RWPE2 (cell line): Measurements from ENCODE around the gene DHFR.

ENCODE experiments used
- ATAC-seq: fragments of 200-7000 bp; cut with Tn5 transposase; 3 replicates; pipeline ENCODE4 v1.9.1; 2021; ENCODE audit warnings: low read depth
- DNase-seq: peaks from one replicate; pipeline ENCODE4 v3.0.0-alpha.2; 2020; ENCODE audit warnings: low spot score
- H3K27ac ChIP-seq: fragments of 450-650 bp; 2 replicates; pipeline ENCODE4 v1.5.1; 2017; ENCODE audit warnings: mild to moderate bottlenecking; ENCODE audit not compliant: poor library complexity, severe bottlenecking
- H3K27me3 ChIP-seq: fragments of 250-450 bp; sonication (Bioruptor Pico); 2 replicates; pipeline ENCODE4 v1.5.1; 2021; ENCODE audit warnings: mild to moderate bottlenecking, moderate library complexity; ENCODE audit not compliant: insufficient read depth, poor library complexity, severe bottlenecking
- H3K36me3 ChIP-seq: fragments of 250-450 bp; sonication (Bioruptor Pico); 2 replicates; pipeline ENCODE4 v1.5.1; 2020; ENCODE audit warnings: low read depth, mild to moderate bottlenecking, moderate library complexity
- H3K4me1 ChIP-seq: fragments of 250-450 bp; sonication (Bioruptor Pico); 2 replicates; pipeline ENCODE4 v1.5.1; 2021; ENCODE audit warnings: mild to moderate bottlenecking, moderate library complexity; ENCODE audit not compliant: insufficient read depth, poor library complexity, severe bottlenecking
- H3K4me3 ChIP-seq: fragments of 250-450 bp; sonication (Bioruptor Pico); 2 replicates; pipeline ENCODE4 v1.5.1; 2021; ENCODE audit warnings: mild to moderate bottlenecking, moderate library complexity; ENCODE audit not compliant: severe bottlenecking
- H3K9me3 ChIP-seq: fragments of 250-450 bp; sonication (Bioruptor Pico); 2 replicates; pipeline ENCODE4 v1.5.1; 2021; ENCODE audit warnings: mild to moderate bottlenecking, moderate library complexity; ENCODE audit not compliant: severe bottlenecking
- TF ChIP-seq, protein P1 (sequence below): fragments of 450-650 bp; IDR thresholded peaks from one replicate; pipeline ENCODE4 v1.5.1; 2017; ENCODE audit warnings: mild to moderate bottlenecking, moderate library complexity; ENCODE audit not compliant: poor library complexity, severe bottlenecking

The DHFR gene

DNA sequence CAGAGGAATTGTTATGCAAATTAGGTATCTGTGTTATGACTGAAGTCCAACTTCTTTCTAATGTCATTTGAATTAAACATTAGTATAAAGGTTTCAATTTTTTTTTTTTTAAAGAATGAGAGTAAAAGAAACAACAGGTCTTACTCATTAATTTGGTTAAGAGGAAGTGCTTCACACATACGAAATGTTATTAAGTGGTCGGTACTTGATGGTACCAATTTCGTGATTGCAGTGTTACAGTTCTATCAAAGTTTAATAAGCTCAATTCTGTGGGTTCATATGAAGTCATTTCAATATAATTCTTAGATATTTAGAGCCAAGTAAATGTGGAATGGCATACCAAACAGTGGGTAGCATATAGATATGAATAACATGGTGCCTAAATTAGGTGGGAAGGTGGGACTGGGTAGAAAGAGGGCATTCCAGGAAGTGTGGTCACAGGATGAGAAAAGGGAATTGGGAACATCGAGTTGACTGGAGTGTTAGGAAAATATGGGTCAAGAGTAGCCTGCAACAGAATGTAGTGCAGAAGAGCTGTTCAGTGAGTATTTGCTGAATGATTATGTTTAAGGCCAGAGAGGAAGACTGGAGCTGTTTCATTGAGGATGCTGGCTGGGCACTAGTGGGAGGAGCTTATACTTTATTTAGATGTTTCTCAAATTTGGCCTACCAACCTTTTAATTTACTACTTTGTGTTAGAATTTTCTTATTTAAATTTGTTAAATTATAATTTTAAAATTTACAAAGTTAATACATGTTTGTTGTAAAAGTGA, 34.1 kb upstream of the DHFR start:
- Histone ChIP-seq H3K4me3 (no peak overlapping the region), H3K4me1 (no peaks in the 10 kb centered on the region), H3K36me3 (peaks cover 23% of the 10 kb centered on the region), H3K27me3 (no peaks in the 10 kb centered on the region), H3K9me3 (no peaks in the 10 kb centered on the region), H3K27ac (no peak overlapping the region)
- ATAC-seq = no peak
- no peak for DNase-seq
- TF ChIP-seq, protein P1, sequence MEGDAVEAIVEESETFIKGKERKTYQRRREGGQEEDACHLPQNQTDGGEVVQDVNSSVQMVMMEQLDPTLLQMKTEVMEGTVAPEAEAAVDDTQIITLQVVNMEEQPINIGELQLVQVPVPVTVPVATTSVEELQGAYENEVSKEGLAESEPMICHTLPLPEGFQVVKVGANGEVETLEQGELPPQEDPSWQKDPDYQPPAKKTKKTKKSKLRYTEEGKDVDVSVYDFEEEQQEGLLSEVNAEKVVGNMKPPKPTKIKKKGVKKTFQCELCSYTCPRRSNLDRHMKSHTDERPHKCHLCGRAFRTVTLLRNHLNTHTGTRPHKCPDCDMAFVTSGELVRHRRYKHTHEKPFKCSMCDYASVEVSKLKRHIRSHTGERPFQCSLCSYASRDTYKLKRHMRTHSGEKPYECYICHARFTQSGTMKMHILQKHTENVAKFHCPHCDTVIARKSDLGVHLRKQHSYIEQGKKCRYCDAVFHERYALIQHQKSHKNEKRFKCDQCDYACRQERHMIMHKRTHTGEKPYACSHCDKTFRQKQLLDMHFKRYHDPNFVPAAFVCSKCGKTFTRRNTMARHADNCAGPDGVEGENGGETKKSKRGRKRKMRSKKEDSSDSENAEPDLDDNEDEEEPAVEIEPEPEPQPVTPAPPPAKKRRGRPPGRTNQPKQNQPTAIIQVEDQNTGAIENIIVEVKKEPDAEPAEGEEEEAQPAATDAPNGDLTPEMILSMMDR = no peak

DNA sequence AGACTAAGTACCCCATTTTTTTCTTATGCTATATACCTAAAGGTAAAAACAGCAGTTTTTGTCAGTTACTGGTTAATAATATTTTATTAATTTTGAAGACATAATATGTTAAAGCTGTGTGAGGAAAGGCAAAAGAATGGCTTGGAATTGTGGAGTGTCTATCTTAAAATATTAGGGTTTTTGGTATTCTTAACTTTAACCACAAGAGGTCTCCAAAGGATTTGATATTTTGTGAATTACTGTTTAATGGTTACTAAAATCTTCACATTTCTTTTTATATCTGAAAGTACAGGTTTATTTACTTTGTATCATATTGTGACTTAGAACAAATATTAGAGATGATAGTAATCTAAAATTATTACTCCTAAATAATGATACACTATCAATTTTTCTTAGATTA, 32.0 kb upstream of the DHFR start:
- H3K9me3 ChIP-seq = no peaks in the 10 kb centered on the region
- H3K27me3 ChIP-seq = no peaks in the 10 kb centered on the region
- H3K4me1 ChIP-seq = no peaks in the 10 kb centered on the region
- H3K27ac ChIP-seq = no peak overlapping the region
- ATAC-seq (no peak), DNase-seq (no peak)
- TF ChIP-seq, protein P1 = peak; percentile 81
- peaks cover 42% of the 10 kb centered on the region for H3K36me3 ChIP-seq
- H3K4me3 ChIP-seq = no peak overlapping the region

DNA sequence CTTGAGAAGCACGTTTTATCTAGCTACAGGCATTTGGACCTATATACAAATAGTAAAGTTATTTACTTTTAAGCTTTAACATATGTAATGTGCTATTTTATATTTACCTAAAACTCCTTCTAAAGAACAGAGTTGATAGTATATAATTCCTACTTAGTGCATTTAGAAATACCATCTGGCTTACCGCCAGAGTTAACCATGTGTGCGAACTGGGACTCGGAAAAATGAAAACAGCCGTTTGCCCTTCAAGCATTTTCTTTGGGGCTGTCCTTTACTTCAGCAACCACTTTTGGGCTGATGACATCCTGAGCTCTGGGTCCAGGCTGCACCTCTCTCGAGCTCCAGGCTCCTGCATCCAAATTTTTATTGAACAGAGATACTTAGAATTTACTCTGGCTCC, 21.9 kb upstream of the DHFR start:
- no peaks in the 10 kb centered on the region for H3K27me3 ChIP-seq
- H3K4me3 ChIP-seq = no peak overlapping the region
- no peak overlapping the region for H3K27ac ChIP-seq
- DNase-seq = no peak
- TF ChIP-seq, protein P1 = no peak
- H3K36me3 ChIP-seq = peaks cover 73% of the 10 kb centered on the region
- no peak for ATAC-seq
- no peaks in the 10 kb centered on the region for H3K9me3 ChIP-seq
- H3K4me1 ChIP-seq = no peaks in the 10 kb centered on the region

DNA sequence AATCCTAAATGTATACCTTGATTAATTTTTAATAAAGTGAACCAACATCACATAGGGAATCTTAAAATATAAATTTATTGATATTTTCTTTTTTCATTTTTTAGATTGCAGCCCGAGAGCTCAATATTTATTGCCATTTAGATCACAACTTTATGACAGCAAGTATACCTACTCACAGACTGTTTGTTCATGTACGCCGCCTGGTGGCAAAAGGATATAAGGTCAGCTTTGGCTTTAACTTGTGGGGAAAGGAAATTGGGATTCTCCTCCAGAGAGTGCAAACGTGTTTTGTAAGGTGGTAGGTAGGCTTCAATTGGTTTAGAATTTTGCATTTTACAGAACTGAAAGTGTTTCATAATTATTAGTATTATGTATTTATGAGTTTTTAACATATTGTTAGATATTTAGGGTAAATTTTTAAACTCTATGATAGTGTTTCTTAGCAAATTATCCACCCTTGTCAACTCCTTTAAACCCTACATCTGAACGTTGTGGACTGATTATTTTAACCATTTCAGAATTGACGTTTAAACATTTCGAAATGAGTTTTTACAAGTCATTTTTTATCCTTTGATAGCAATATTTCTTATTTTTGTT, 17.5 kb upstream of the DHFR start:
- H3K4me3 ChIP-seq = no peak overlapping the region
- peaks cover 62% of the 10 kb centered on the region for H3K36me3 ChIP-seq
- H3K9me3 ChIP-seq = no peaks in the 10 kb centered on the region
- peak; percentile 94 for ATAC-seq
- DNase-seq = no peak
- H3K4me1 ChIP-seq = no peaks in the 10 kb centered on the region
- TF ChIP-seq, protein P1 = peak; percentile 98
- H3K27ac ChIP-seq = no peak overlapping the region
- H3K27me3 ChIP-seq = no peaks in the 10 kb centered on the region
